DND-41 (cell line): Measurements from ENCODE around the gene GPC5.
"Not testable (repeated sequence)": the region's sequence is repeated elsewhere in the genome, so short reads cannot be mapped to it uniquely, and the experiment has no call there.

Experiments
- ATAC-seq: fragments of 200-7000 bp; cut with Tn5 transposase; 3 replicates; pipeline ENCODE4 v1.9.1; 2021; ENCODE audit warnings: low read depth; ENCODE audit not compliant: insufficient read depth
- DNase-seq: peaks from one replicate; pipeline ENCODE4 v3.0.0-alpha.2; 2020
- H2AFZ ChIP-seq: 2 replicates; pipeline ENCODE4 v1.6.0; 2012; ENCODE audit warnings: low read depth, low read length
- H3K27ac ChIP-seq: 2 replicates; pipeline ENCODE4 v1.5.1; 2012; ENCODE audit warnings: low read length, inconsistent platforms
- H3K27me3 ChIP-seq: fragments of 200-600 bp; sonication (generic); 2 replicates; pipeline ENCODE4 v1.6.0; 2012; ENCODE audit warnings: low read length, mild to moderate bottlenecking, inconsistent platforms; ENCODE audit not compliant: insufficient read depth, poor library complexity
- H3K36me3 ChIP-seq: 2 replicates; pipeline ENCODE4 v1.5.1; 2012; ENCODE audit warnings: low read length, inconsistent platforms; ENCODE audit not compliant: insufficient read depth
- H3K4me1 ChIP-seq: 2 replicates; pipeline ENCODE4 v1.5.1; 2012; ENCODE audit warnings: mild to moderate bottlenecking, low read length; ENCODE audit not compliant: insufficient read depth
- H3K4me2 ChIP-seq: 2 replicates; pipeline ENCODE4 v1.6.0; 2012; ENCODE audit warnings: mild to moderate bottlenecking, moderate library complexity, low read length, inconsistent platforms; ENCODE audit not compliant: insufficient read depth
- H3K4me3 ChIP-seq, 2 experiments: fragments of 200-600 bp in 1 of 2; shearing (Covaris generic) in 1 of 2; 2 replicates each; pipeline ENCODE4 v1.5.1; 2012 to 2016; ENCODE audit warnings: inconsistent platforms in 2 of 2, low read length in 2 of 2, mild to moderate bottlenecking in 2 of 2, low read depth in 1 of 2, moderate library complexity in 1 of 2
- H3K79me2 ChIP-seq: 2 replicates; pipeline ENCODE4 v1.6.0; 2012; ENCODE audit warnings: low read length, inconsistent platforms; ENCODE audit not compliant: insufficient read depth
- H3K9ac ChIP-seq: 2 replicates; pipeline ENCODE4 v1.6.0; 2012; ENCODE audit warnings: low read depth, mild to moderate bottlenecking, inconsistent platforms, low read length, moderate library complexity
- H3K9me3 ChIP-seq: 2 replicates; pipeline ENCODE4 v1.5.1; 2012; ENCODE audit warnings: low read length, moderate library complexity, mild to moderate bottlenecking, inconsistent platforms; ENCODE audit not compliant: insufficient read depth, severe bottlenecking
- H4K20me1 ChIP-seq: 2 replicates; pipeline ENCODE4 v1.6.0; 2012; ENCODE audit warnings: low read length; ENCODE audit not compliant: insufficient read depth
- EZH2 ChIP-seq: IDR thresholded peaks from 3 replicates; pipeline ENCODE4 v1.6.1; 2012; ENCODE audit warnings: borderline replicate concordance, low read depth, mild to moderate bottlenecking, moderate library complexity, low read length, inconsistent platforms; ENCODE audit not compliant: severe bottlenecking
- TF ChIP-seq, protein P1 (sequence below): IDR thresholded peaks from 2 replicates; pipeline ENCODE4 v1.5.1; 2012; ENCODE audit warnings: borderline replicate concordance, low read length, moderate library complexity, mild to moderate bottlenecking; ENCODE audit not compliant: poor library complexity, severe bottlenecking; ENCODE audit errors: extremely low read depth

Gene GPC5

DNA sequence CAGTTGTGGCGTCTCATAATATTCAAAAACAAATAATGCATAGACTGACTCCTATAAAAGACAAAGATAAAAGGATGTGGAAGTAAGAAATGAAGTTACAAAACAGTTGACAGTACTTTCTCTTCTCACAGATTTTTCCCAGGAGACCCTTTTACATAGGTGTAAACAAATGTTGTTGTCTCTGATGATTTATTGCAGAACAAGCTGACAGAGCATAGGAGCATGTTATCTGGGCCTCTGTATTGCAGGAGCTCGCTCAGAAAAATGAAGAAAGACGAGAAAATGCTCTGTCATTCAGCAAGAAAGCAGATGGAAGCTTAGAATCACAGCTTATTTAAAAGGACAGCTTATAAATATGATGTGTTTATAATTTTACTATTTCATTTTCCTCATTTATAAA is 1474.6 kb downstream of the GPC5 start:
- no peaks in the 10 kb centered on the region for H4K20me1 ChIP-seq
- H3K36me3 ChIP-seq = no peaks in the 10 kb centered on the region
- no peak overlapping the region for H2AFZ ChIP-seq
- ATAC-seq = no peak
- H3K4me3 ChIP-seq = no peak overlapping the region
- no peaks in the 10 kb centered on the region for H3K9me3 ChIP-seq
- no peak overlapping the region for H3K4me2 ChIP-seq
- no peaks in the 10 kb centered on the region for H3K27me3 ChIP-seq
- no peak overlapping the region for H3K27ac ChIP-seq
- H3K4me1 ChIP-seq = no peaks in the 10 kb centered on the region
- H3K79me2 ChIP-seq = no peaks in the 10 kb centered on the region
- no peak for TF ChIP-seq EZH2
- TF ChIP-seq, protein P1, sequence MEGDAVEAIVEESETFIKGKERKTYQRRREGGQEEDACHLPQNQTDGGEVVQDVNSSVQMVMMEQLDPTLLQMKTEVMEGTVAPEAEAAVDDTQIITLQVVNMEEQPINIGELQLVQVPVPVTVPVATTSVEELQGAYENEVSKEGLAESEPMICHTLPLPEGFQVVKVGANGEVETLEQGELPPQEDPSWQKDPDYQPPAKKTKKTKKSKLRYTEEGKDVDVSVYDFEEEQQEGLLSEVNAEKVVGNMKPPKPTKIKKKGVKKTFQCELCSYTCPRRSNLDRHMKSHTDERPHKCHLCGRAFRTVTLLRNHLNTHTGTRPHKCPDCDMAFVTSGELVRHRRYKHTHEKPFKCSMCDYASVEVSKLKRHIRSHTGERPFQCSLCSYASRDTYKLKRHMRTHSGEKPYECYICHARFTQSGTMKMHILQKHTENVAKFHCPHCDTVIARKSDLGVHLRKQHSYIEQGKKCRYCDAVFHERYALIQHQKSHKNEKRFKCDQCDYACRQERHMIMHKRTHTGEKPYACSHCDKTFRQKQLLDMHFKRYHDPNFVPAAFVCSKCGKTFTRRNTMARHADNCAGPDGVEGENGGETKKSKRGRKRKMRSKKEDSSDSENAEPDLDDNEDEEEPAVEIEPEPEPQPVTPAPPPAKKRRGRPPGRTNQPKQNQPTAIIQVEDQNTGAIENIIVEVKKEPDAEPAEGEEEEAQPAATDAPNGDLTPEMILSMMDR = no peak
- DNase-seq = no peak
- no peak overlapping the region for H3K9ac ChIP-seq

DNA sequence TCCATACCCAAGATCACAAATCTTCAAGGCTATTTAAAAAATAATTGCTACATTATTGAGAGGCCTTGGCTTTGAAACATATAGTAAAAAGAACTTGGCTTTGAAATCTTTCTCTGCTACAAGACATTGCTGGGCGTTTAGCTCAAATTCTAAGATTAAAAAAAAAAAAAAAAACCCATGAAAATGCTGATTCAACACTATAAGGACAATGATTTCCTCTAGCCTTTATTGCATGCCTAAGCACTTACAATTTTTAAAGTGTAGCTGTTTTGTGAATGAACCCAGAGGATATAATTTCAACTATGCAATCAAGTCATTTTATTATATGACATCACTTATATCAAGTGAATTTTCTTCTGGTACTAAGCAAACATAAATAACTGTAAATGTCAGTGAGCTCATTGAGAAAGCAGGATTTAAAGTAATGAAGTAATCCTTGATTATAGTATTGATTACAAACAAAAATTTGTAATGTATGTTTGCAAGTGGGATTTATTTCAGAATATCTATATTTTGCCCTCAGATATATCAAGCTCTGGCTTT is 1488.2 kb downstream of the GPC5 start:
- Histone ChIP-seq H3K4me1 (no peaks in the 10 kb centered on the region), H3K9me3 (no peaks in the 10 kb centered on the region), H3K4me3 (no peak overlapping the region), H3K9ac (no peak overlapping the region), H3K27me3 (no peaks in the 10 kb centered on the region), H3K36me3 (no peaks in the 10 kb centered on the region), H2AFZ (no peak overlapping the region), H4K20me1 (no peaks in the 10 kb centered on the region), H3K4me2 (no peak overlapping the region), H3K27ac (no peak overlapping the region), H3K79me2 (no peaks in the 10 kb centered on the region)
- DNase-seq = no peak
- TF ChIP-seq EZH2 = no peak
- TF ChIP-seq, protein P1 = no peak
- ATAC-seq = no peak

DNA sequence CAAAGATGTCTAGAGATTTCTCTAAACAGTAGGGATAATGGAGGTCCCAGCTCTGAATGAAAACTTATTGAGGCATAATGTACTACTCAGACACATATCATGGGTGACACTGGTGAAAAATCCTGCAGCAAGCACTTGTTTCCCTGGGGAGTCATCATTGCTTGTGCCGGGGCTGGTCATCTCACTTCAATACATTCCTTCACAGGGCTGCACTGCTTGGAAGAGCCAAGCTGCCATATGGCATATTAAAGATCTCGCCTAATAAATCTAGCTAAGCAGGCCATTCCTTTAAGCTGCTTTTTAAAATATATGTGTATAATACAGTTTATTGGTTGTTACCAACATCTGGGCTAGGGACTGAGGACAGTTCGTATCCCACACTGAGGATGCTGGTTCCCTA is 1496.0 kb downstream of the GPC5 start:
- H3K4me3 ChIP-seq = no peak overlapping the region
- no peaks in the 10 kb centered on the region for H3K27me3 ChIP-seq
- no peak for DNase-seq
- TF ChIP-seq, protein P1 = no peak
- TF ChIP-seq EZH2 = no peak
- no peaks in the 10 kb centered on the region for H4K20me1 ChIP-seq
- H3K9me3 ChIP-seq = no peaks in the 10 kb centered on the region
- no peak for ATAC-seq
- no peak overlapping the region for H3K27ac ChIP-seq
- no peak overlapping the region for H3K9ac ChIP-seq
- no peaks in the 10 kb centered on the region for H3K36me3 ChIP-seq
- H3K79me2 ChIP-seq = no peaks in the 10 kb centered on the region
- no peak overlapping the region for H2AFZ ChIP-seq
- H3K4me2 ChIP-seq = no peak overlapping the region
- H3K4me1 ChIP-seq = no peaks in the 10 kb centered on the region

DNA sequence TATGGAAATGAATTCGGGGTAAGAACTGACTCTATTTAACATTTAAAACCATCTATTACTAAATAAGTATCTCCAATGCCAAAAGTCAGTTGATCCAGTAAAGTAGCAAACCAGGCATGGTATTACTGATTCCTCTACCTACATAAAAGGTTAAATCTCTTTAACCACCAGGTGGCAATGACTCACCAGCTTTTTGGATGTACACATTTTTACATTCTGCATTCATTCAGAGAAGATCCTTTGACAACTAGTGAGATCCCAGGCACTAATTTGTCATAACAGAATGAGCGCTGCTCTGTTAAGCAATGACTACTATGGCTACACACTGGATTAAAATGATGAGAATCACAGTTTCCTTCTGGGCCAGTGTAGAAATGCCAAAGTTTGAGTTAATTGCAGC is 1498.4 kb downstream of the GPC5 start:
- TF ChIP-seq, protein P1 = no peak
- TF ChIP-seq EZH2 = no peak
- Histone ChIP-seq H2AFZ (no peak overlapping the region), H3K27me3 (no peaks in the 10 kb centered on the region), H3K9me3 (no peaks in the 10 kb centered on the region), H3K4me1 (no peaks in the 10 kb centered on the region), H3K4me3 (no peak overlapping the region), H3K27ac (no peak overlapping the region), H3K9ac (no peak overlapping the region), H4K20me1 (no peaks in the 10 kb centered on the region), H3K79me2 (no peaks in the 10 kb centered on the region), H3K36me3 (no peaks in the 10 kb centered on the region), H3K4me2 (no peak overlapping the region)
- ATAC-seq (no peak), DNase-seq (no peak)

DNA sequence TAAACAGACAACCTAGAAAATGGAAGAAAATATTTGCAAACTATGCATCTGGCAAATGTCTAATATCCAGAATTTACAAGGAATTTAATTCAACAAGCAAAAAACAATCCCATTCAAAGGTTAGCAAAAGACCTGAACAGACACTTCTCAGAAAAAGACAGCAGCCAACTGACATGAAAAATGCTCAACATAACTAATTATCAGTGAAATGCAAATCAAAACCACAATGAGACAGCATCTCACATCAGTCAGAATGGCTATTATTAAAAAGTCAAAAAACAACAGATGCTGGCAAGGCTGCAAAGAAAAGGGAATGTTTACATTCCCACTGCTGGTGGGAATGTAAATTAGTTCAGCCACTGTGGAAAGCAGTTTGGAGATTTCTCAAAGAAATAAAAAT is 1500.5 kb downstream of the GPC5 start:
- not testable (repeated sequence) for H3K4me3 ChIP-seq, H3K27me3 ChIP-seq, H3K27ac ChIP-seq, H3K36me3 ChIP-seq, ATAC-seq, DNase-seq, H2AFZ ChIP-seq, H3K9ac ChIP-seq, H3K9me3 ChIP-seq, H3K79me2 ChIP-seq, H3K4me2 ChIP-seq, H4K20me1 ChIP-seq, H3K4me1 ChIP-seq
